Natural killer cell (primary cell): ENCODE results near the gene MLNR. TPM values are rescaled to one million over a fixed set of nuclear protein-coding genes. Genes with fewer than 3 reads are reported as not detected.

Experiments
- ATAC-seq, 3 donors: fragments of 150-1000 bp in 2 of 3; fragments of 200-7000 bp in 1 of 3; cut with Tn5 transposase; 1 replicate in 1 of 3; 2 replicates in 2 of 3; pipeline ENCODE4 v1.10.0; 2021; ENCODE audit warnings: mild to moderate bottlenecking in 2 of 3, moderate library complexity in 2 of 3
- DNase-seq, 2 donors: peaks; one replicate each; pipeline versions ENCODE4 v3.0.0 to v3.0.0-alpha.2; 2013 to 2021; ENCODE audit warnings: mixed read lengths in 1 of 2
- H3K27ac ChIP-seq: one replicate; pipeline ENCODE4 v1.5.1; 2013; ENCODE audit warnings: mild to moderate bottlenecking, low read length
- H3K27me3 ChIP-seq: one replicate; pipeline ENCODE4 v1.6.1; 2013; ENCODE audit warnings: low read length; ENCODE audit not compliant: control insufficient read depth, insufficient read depth
- H3K36me3 ChIP-seq: one replicate; pipeline ENCODE4 v1.6.1; 2013; ENCODE audit warnings: low read length; ENCODE audit not compliant: control insufficient read depth, insufficient read depth
- H3K4me1 ChIP-seq: one replicate; pipeline ENCODE4 v1.6.1; 2013; ENCODE audit warnings: low read length; ENCODE audit not compliant: control insufficient read depth, insufficient read depth
- H3K4me3 ChIP-seq: one replicate; pipeline ENCODE4 v1.5.1; 2013; ENCODE audit warnings: low read length
- H3K9me3 ChIP-seq: one replicate; pipeline ENCODE4 v1.6.1; 2013; ENCODE audit warnings: low read length; ENCODE audit not compliant: control insufficient read depth, insufficient read depth
- H3K27ac Mint-ChIP-seq, 2 donors: one replicate each; pipeline ENCODE4 v1.8.0; 2022; ENCODE audit warnings: mild to moderate bottlenecking in 2 of 2, mixed read lengths in 2 of 2, moderate library complexity in 1 of 2
- H3K27me3 Mint-ChIP-seq, 2 donors: one replicate each; pipeline ENCODE4 v1.8.0; 2022; ENCODE audit warnings: low read depth in 2 of 2, mixed read lengths in 2 of 2
- H3K36me3 Mint-ChIP-seq: one replicate; pipeline ENCODE4 v1.8.0; 2022; ENCODE audit warnings: mixed read lengths
- H3K4me1 Mint-ChIP-seq, 2 donors: one replicate each; pipeline ENCODE4 v1.8.0; 2022; ENCODE audit warnings: mixed read lengths in 2 of 2
- H3K4me3 Mint-ChIP-seq: one replicate; pipeline ENCODE4 v1.8.0; 2022; ENCODE audit warnings: mild to moderate bottlenecking, moderate library complexity, mixed read lengths
- H3K9me3 Mint-ChIP-seq, 2 donors: one replicate each; pipeline ENCODE4 v1.8.0; 2022; ENCODE audit warnings: mixed read lengths in 2 of 2
- WGBS: methylation state at CpG from one replicate; pipeline ENCODE4 v1.1.7; 2013; ENCODE audit warnings: missing lambda C conversion rate; ENCODE audit not compliant: insufficient coverage; 5-methylcytosine and 5-hydroxymethylcytosine counted together
- intact Hi-C: fragments of 100-400 bp; cut with micrococcal nuclease; formaldehyde crosslinking; loops from one replicate; pipeline ENCODE4 v1.14.2; 2022
- total RNA-seq, 4 donors: library from RNA; stranded (reverse); fragments of 120-200 nt in 1 of 4; gene quantifications; one replicate each; pipeline versions ENCODE4 v1.2.3 to v1.2.4, GENCODE V29; 2013 to 2022
- TF ChIP-seq, protein P1 (sequence below): fragments of 200-600 bp; IDR thresholded peaks from one replicate; pipeline ENCODE4 v1.8.0; 2022; ENCODE audit warnings: antibody characterized with exemption

MLNR gene
- total RNA-seq, 3 donors from 2014 or later (not counting 1 experiment from before 2014, with no cell fraction given) = not detected

DNA sequence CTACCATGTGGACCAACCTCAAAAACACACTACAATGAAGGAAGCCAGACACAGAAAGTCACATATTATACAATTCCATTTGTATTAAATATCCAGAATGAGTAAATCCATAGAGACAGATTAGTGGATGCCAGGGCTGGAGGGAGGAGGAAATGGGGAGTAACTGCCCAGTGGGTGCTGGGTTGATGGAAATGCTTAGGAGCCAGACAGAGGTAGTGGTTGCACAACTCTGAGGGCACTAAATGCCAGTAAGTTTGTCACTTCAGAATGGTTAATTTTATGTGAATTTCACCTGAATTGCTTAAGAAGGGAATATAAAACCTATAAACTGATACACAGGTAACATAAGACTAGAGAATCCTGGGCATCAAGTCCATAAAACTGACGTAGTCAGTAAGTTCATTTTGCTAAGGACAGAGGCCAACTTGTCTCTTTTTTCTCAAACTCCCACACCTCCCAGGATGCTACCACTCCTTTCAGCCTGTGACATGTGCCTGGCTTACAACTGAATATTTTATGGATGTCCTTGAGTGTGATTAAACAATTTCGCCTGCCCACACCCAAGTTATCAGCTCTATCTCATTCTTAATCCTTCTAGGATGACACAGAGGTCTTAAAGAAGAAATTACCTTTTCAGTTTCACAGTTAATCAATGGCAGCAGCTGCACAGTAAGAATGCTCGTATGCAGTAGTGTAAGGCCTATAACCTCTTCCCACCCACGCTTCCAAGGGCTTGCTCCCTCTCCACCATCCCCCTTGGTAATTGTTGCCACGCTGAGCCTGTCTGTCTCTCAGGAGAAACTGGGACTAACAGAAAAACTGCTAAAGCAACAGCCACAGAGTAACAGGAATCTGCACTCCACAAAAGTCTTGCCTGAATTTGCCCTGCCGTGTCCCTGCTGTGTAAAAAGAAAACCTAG, 5.9 kb upstream of the MLNR start:
- TF ChIP-seq, protein P1, sequence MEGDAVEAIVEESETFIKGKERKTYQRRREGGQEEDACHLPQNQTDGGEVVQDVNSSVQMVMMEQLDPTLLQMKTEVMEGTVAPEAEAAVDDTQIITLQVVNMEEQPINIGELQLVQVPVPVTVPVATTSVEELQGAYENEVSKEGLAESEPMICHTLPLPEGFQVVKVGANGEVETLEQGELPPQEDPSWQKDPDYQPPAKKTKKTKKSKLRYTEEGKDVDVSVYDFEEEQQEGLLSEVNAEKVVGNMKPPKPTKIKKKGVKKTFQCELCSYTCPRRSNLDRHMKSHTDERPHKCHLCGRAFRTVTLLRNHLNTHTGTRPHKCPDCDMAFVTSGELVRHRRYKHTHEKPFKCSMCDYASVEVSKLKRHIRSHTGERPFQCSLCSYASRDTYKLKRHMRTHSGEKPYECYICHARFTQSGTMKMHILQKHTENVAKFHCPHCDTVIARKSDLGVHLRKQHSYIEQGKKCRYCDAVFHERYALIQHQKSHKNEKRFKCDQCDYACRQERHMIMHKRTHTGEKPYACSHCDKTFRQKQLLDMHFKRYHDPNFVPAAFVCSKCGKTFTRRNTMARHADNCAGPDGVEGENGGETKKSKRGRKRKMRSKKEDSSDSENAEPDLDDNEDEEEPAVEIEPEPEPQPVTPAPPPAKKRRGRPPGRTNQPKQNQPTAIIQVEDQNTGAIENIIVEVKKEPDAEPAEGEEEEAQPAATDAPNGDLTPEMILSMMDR = no peak
- 83% methylated on average over 6 of the region's 6 CpGs for WGBS
- intact Hi-C loops = no loop called here
- Mint-ChIP-seq H3K27me3 (peaks cover 21 to 26% of the 10 kb centered on the region in 2 donors), H3K4me1 (peaks cover 10 to 11% of the 10 kb centered on the region in 2 donors), H3K9me3 (no peaks in the 10 kb centered on the region), H3K27ac (peak overlapping the region; percentile 5 to 31), H3K36me3 (no peaks in the 10 kb centered on the region), H3K4me3 (no peak overlapping the region)
- no peak for ATAC-seq
- Histone ChIP-seq H3K4me1 (peaks cover 10% of the 10 kb centered on the region), H3K27ac (no peak overlapping the region), H3K4me3 (no peak overlapping the region), H3K36me3 (no peaks in the 10 kb centered on the region), H3K9me3 (no peaks in the 10 kb centered on the region), H3K27me3 (peaks cover 7% of the 10 kb centered on the region)
- no peak for DNase-seq

DNA sequence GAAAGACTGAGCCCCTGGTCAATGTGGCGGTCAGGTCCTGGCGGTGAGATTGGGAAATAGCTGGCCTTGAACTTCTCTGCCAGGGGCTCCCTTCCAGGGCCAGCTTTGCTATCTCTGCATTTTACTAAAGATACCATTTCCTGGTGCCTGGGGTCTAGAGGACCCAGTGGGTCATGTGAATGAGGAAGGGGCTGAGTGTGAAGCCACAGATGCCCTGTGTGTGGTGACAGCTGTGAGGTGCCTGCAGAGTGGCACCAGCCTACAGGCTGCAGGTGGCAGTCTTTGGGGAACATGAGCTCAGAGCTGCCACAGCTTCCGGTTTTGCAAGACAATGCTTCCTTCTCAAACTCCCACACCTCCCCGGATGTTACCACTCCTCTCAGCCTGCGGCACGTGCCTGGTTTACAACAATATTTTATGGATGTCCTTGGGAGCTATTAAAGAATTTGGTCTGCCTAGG, 5.2 kb upstream of the MLNR start:
- Mint-ChIP-seq H3K27me3 (peaks cover 25 to 31% of the 10 kb centered on the region in 2 donors), H3K4me3 (no peak overlapping the region), H3K27ac (peak overlapping the region; percentile 5 to 31), H3K4me1 (peaks cover 10 to 11% of the 10 kb centered on the region in 2 donors), H3K36me3 (no peaks in the 10 kb centered on the region), H3K9me3 (no peaks in the 10 kb centered on the region)
- Histone ChIP-seq H3K9me3 (no peaks in the 10 kb centered on the region), H3K27ac (no peak overlapping the region), H3K27me3 (peaks cover 12% of the 10 kb centered on the region), H3K4me1 (peaks cover 15% of the 10 kb centered on the region), H3K4me3 (no peak overlapping the region), H3K36me3 (no peaks in the 10 kb centered on the region)
- intact Hi-C loops = loop anchor here (5.0 kb wide), 1 partner anchor 67 kb away; no protein-coding TSS in a partner anchor
- ATAC-seq (peak; percentile 79 to 86 (median 83)), DNase-seq (peak; percentile 25 to 67)
- WGBS = 26% methylated on average over 6 of the region's 6 CpGs
- TF ChIP-seq, protein P1 = peak; percentile 20

DNA sequence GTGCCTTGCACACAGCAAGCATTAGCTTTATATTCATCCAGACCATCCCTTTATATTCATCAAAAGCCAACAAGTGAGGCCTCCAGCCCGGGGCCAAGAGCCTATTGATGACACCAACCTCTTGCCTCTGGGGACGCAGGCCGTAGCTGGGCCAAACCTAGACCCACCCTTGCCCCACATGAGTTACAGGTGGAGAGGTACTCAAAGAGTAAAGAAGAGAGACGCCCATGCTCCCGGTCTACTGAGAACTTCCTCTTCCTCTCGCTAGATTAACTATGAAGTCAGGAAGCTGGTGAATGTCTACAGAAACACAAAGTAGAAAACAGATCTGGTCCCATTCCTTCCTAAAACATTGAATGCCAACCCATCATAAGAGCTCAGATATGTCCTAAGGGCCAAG, 3.8 kb upstream of the MLNR start:
- H3K27ac ChIP-seq = no peak overlapping the region
- Mint-ChIP-seq H3K4me1 (peaks cover 13 to 15% of the 10 kb centered on the region in 2 donors), H3K27ac (no peak overlapping the region), H3K36me3 (no peaks in the 10 kb centered on the region), H3K4me3 (no peak overlapping the region), H3K27me3 (peaks cover 29 to 34% of the 10 kb centered on the region in 2 donors), H3K9me3 (no peaks in the 10 kb centered on the region)
- no peaks in the 10 kb centered on the region for H3K36me3 ChIP-seq
- no peaks in the 10 kb centered on the region for H3K9me3 ChIP-seq
- peaks cover 12% of the 10 kb centered on the region for H3K27me3 ChIP-seq
- H3K4me1 ChIP-seq = peaks cover 19% of the 10 kb centered on the region
- DNase-seq (no peak), ATAC-seq (no peak)
- 67% methylated on average over 6 of the region's 6 CpGs for WGBS
- TF ChIP-seq, protein P1 = no peak
- no peak overlapping the region for H3K4me3 ChIP-seq
- intact Hi-C loops = loop anchor here (5.0 kb wide), 1 partner anchor 66 kb away; no protein-coding TSS in a partner anchor
